Large intestine (tissue), 12 donors: ENCODE data around the gene UPK3A. TPM values are rescaled to one million over a fixed set of nuclear protein-coding genes. Genes with fewer than 3 reads are reported as not detected.

ENCODE experiments used
- DNase-seq, 2 donors: peaks; one replicate each; pipeline versions ENCODE4 v3.0.0 to v3.0.0-alpha.2; 2013
- H3K27ac ChIP-seq: one replicate; pipeline ENCODE4 v1.5.1; 2013; ENCODE audit warnings: low read length
- H3K27me3 ChIP-seq: 2 replicates; pipeline ENCODE4 v1.6.1; 2013; ENCODE audit warnings: low read length; ENCODE audit not compliant: control insufficient read depth, insufficient read depth
- H3K36me3 ChIP-seq: 2 replicates; pipeline ENCODE4 v1.6.1; 2013; ENCODE audit warnings: low read length; ENCODE audit not compliant: control insufficient read depth, insufficient read depth
- H3K4me1 ChIP-seq: one replicate; pipeline ENCODE4 v1.6.1; 2013; ENCODE audit warnings: low read length; ENCODE audit not compliant: control insufficient read depth, insufficient read depth
- H3K4me3 ChIP-seq: one replicate; pipeline ENCODE4 v1.5.1; 2013; ENCODE audit warnings: low read length
- H3K9me3 ChIP-seq: one replicate; pipeline ENCODE4 v1.6.1; 2013; ENCODE audit warnings: mild to moderate bottlenecking, low read depth, low read length, moderate library complexity; ENCODE audit not compliant: control insufficient read depth
- WGBS: methylation state at CpG from one replicate; pipeline ENCODE4 v1.1.5; 2013; ENCODE audit warnings: low lambda C conversion rate; ENCODE audit not compliant: insufficient coverage; 5-methylcytosine and 5-hydroxymethylcytosine counted together
- long read RNA-seq, 11 donors: transcript quantifications; one replicate each; lab custom pipeline, GENCODE V29; 2026
- polyA plus RNA-seq: library from polyadenylated mRNA; unstranded; fragments of 120-200 nt; gene quantifications from one replicate; pipeline ENCODE4 v1.2.1, GENCODE V29; 2013

UPK3A gene
- 113 TPM for polyA plus RNA-seq
- long read RNA-seq, donor 1, transcript UPK3A-201 (6 exons, 1,051 nt), result major isoform, 31 of 54 reads
- long read RNA-seq, donor 1, transcript UPK3A-202 (4 exons, 627 nt), result minor isoform, 5 of 54 reads
- long read RNA-seq, donor 1, partial matches to known transcripts, result 13 of 54 reads
- long read RNA-seq, donor 1, other reads (novel, unspliced or antisense), result 5 of 54 reads
- long read RNA-seq, donor 2, transcript UPK3A-202 (4 exons, 627 nt), result minor isoform, 14 of 107 reads
- long read RNA-seq, donor 2, transcript UPK3A-201 (6 exons, 1,051 nt), result major isoform, 69 of 107 reads
- long read RNA-seq, donor 2, partial matches to known transcripts, result 18 of 107 reads
- long read RNA-seq, donor 2, other reads (novel, unspliced or antisense), result 6 of 107 reads
- long read RNA-seq, donor 3, transcript UPK3A-201 (6 exons, 1,051 nt), result major isoform, 121 of 235 reads
- long read RNA-seq, donor 3, transcript UPK3A-202 (4 exons, 627 nt), result minor isoform, 15 of 235 reads
- long read RNA-seq, donor 3, partial matches to known transcripts, result 83 of 235 reads
- long read RNA-seq, donor 3, other reads (novel, unspliced or antisense), result 16 of 235 reads
- long read RNA-seq, donor 4, transcript UPK3A-201 (6 exons, 1,051 nt), result major isoform, 12 of 15 reads
- long read RNA-seq, donor 4, partial matches to known transcripts, result 0 of 15 reads
- long read RNA-seq, donor 4, other reads (novel, unspliced or antisense), result 0 of 15 reads
- long read RNA-seq, donor 5, partial matches to known transcripts, result 5 of 8 reads
- long read RNA-seq, donor 5, other reads (novel, unspliced or antisense), result 0 of 8 reads
- long read RNA-seq, donor 6, partial matches to known transcripts, result 0 of 14 reads
- long read RNA-seq, donor 6, other reads (novel, unspliced or antisense), result 8 of 14 reads
- long read RNA-seq, donor 7, partial matches to known transcripts, result 0 of 6 reads
- long read RNA-seq, donor 7, other reads (novel, unspliced or antisense), result 0 of 6 reads
- long read RNA-seq, donor 8, transcript UPK3A-201 (6 exons, 1,051 nt), result major isoform, 120 of 231 reads
- long read RNA-seq, donor 8, transcript UPK3A-202 (4 exons, 627 nt), result minor isoform, 23 of 231 reads
- long read RNA-seq, donor 8, partial matches to known transcripts, result 79 of 231 reads
- long read RNA-seq, donor 8, other reads (novel, unspliced or antisense), result 9 of 231 reads
- long read RNA-seq, donor 9, transcript UPK3A-201 (6 exons, 1,051 nt), result major isoform, 33 of 104 reads
- long read RNA-seq, donor 9, transcript UPK3A-202 (4 exons, 627 nt), result minor isoform, 17 of 104 reads
- long read RNA-seq, donor 9, partial matches to known transcripts, result 43 of 104 reads
- long read RNA-seq, donor 9, other reads (novel, unspliced or antisense), result 11 of 104 reads
- long read RNA-seq, donor 10, transcript UPK3A-201 (6 exons, 1,051 nt), result major isoform, 24 of 41 reads
- long read RNA-seq, donor 10, partial matches to known transcripts, result 7 of 41 reads
- long read RNA-seq, donor 10, other reads (novel, unspliced or antisense), result 10 of 41 reads
- long read RNA-seq, donor 11, transcript UPK3A-202 (4 exons, 627 nt), result minor isoform, 15 of 63 reads
- long read RNA-seq, donor 11, transcript UPK3A-201 (6 exons, 1,051 nt), result major isoform, 26 of 63 reads
- long read RNA-seq, donor 11, partial matches to known transcripts, result 12 of 63 reads
- long read RNA-seq, donor 11, other reads (novel, unspliced or antisense), result 10 of 63 reads

GRCh38 chr22:45284705-45285262, at the start of gene UPK3A:
TSS of gene UPK3A (plus strand) at chr22:45284949. CDS start at chr22:45285014, 65 bp downstream.
- DNase-seq, result peak; percentile 78 to 90
- Histone ChIP-seq H3K9me3 (peaks cover 3% of the 10 kb centered on the region), H3K36me3 (no peaks in the 10 kb centered on the region), H3K4me3 (peak within 1 kb of the TSS; percentile 84), H3K4me1 (peaks cover 56% of the 10 kb centered on the region), H3K27ac (peak within 1 kb of the TSS; percentile 97), H3K27me3 (no peaks in the 10 kb centered on the region)
- no CpG with 5 or more reads among the region's 46 CpGs for WGBS

- Histone ChIP-seq H3K36me3 (peaks cover 11% of the 10 kb centered on the region), H3K4me3 (no peak overlapping the region), H3K27ac (no peak overlapping the region), H3K27me3 (no peaks in the 10 kb centered on the region), H3K9me3 (no peaks in the 10 kb centered on the region), H3K4me1 (peaks cover 11% of the 10 kb centered on the region)
- no peak for DNase-seq
- no CpG with 5 or more reads among the region's 23 CpGs for WGBS
Measured at GRCh38 chr22:45235101-45235777, 49.5 kb upstream of the UPK3A start.

- H3K27me3 ChIP-seq, result no peaks in the 10 kb centered on the region
- no peak overlapping the region for H3K4me3 ChIP-seq
- H3K27ac ChIP-seq, result no peak overlapping the region
- no peaks in the 10 kb centered on the region for H3K9me3 ChIP-seq
- H3K4me1 ChIP-seq, result peaks cover 11% of the 10 kb centered on the region
- WGBS, result no CpG with 5 or more reads among the region's 20 CpGs
- no peak for DNase-seq
- peaks cover 11% of the 10 kb centered on the region for H3K36me3 ChIP-seq
Measured at GRCh38 chr22:45235851-45236342, 48.9 kb upstream of the UPK3A start.

GRCh38 chr22:45237065-45237990, 47.4 kb upstream of the UPK3A start:
- Histone ChIP-seq H3K27me3 (no peaks in the 10 kb centered on the region), H3K27ac (no peak overlapping the region), H3K9me3 (no peaks in the 10 kb centered on the region), H3K36me3 (peaks cover 11% of the 10 kb centered on the region), H3K4me3 (no peak overlapping the region), H3K4me1 (peaks cover 16% of the 10 kb centered on the region)
- WGBS, result no CpG with 5 or more reads among the region's 15 CpGs
- no peak for DNase-seq

GRCh38 chr22:45238076-45238956, 46.4 kb upstream of the UPK3A start:
- DNase-seq, result no peak
- H3K27ac ChIP-seq, result no peak overlapping the region
- WGBS, result no CpG with 5 or more reads among the region's 18 CpGs
- H3K4me1 ChIP-seq, result peaks cover 16% of the 10 kb centered on the region
- H3K36me3 ChIP-seq, result peaks cover 11% of the 10 kb centered on the region
- H3K27me3 ChIP-seq, result no peaks in the 10 kb centered on the region
- H3K4me3 ChIP-seq, result no peak overlapping the region
- H3K9me3 ChIP-seq, result no peaks in the 10 kb centered on the region

- WGBS, result no CpG with 5 or more reads among the region's 6 CpGs
- Histone ChIP-seq H3K27me3 (no peaks in the 10 kb centered on the region), H3K4me1 (peaks cover 16% of the 10 kb centered on the region), H3K9me3 (no peaks in the 10 kb centered on the region), H3K36me3 (peaks cover 11% of the 10 kb centered on the region), H3K27ac (no peak overlapping the region), H3K4me3 (no peak overlapping the region)
- DNase-seq, result no peak
Measured at GRCh38 chr22:45238957-45239680, 45.6 kb upstream of the UPK3A start.

- no peaks in the 10 kb centered on the region for H3K9me3 ChIP-seq
- peaks cover 17% of the 10 kb centered on the region for H3K4me1 ChIP-seq
- H3K27me3 ChIP-seq, result no peaks in the 10 kb centered on the region
- peaks cover 11% of the 10 kb centered on the region for H3K36me3 ChIP-seq
- no peak for DNase-seq
- H3K27ac ChIP-seq, result no peak overlapping the region
- no CpG with 5 or more reads among the region's 8 CpGs for WGBS
- peak overlapping the region; percentile 62 for H3K4me3 ChIP-seq
Measured at GRCh38 chr22:45239681-45240051, 45.1 kb upstream of the UPK3A start.
